GM10266 (cell line): Measurements from ENCODE around the gene BANP.

ENCODE experiments used
- DNase-seq: peaks from one replicate; pipeline ENCODE4 v3.0.0; 2012; ENCODE audit errors: extremely low spot score
- TF ChIP-seq, protein P1 (sequence below): IDR thresholded peaks from 2 replicates; pipeline ENCODE4 v1.5.1; 2012; ENCODE audit warnings: mild to moderate bottlenecking, low read depth; ENCODE audit not compliant: control insufficient read depth, insufficient read depth; ENCODE audit errors: missing control alignments

BANP gene

GRCh38 chr16:87956098-87956364 lies 4.8 kb downstream of the BANP start:
- no peak for DNase-seq
- TF ChIP-seq, protein P1, sequence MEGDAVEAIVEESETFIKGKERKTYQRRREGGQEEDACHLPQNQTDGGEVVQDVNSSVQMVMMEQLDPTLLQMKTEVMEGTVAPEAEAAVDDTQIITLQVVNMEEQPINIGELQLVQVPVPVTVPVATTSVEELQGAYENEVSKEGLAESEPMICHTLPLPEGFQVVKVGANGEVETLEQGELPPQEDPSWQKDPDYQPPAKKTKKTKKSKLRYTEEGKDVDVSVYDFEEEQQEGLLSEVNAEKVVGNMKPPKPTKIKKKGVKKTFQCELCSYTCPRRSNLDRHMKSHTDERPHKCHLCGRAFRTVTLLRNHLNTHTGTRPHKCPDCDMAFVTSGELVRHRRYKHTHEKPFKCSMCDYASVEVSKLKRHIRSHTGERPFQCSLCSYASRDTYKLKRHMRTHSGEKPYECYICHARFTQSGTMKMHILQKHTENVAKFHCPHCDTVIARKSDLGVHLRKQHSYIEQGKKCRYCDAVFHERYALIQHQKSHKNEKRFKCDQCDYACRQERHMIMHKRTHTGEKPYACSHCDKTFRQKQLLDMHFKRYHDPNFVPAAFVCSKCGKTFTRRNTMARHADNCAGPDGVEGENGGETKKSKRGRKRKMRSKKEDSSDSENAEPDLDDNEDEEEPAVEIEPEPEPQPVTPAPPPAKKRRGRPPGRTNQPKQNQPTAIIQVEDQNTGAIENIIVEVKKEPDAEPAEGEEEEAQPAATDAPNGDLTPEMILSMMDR: no peak

DNA sequence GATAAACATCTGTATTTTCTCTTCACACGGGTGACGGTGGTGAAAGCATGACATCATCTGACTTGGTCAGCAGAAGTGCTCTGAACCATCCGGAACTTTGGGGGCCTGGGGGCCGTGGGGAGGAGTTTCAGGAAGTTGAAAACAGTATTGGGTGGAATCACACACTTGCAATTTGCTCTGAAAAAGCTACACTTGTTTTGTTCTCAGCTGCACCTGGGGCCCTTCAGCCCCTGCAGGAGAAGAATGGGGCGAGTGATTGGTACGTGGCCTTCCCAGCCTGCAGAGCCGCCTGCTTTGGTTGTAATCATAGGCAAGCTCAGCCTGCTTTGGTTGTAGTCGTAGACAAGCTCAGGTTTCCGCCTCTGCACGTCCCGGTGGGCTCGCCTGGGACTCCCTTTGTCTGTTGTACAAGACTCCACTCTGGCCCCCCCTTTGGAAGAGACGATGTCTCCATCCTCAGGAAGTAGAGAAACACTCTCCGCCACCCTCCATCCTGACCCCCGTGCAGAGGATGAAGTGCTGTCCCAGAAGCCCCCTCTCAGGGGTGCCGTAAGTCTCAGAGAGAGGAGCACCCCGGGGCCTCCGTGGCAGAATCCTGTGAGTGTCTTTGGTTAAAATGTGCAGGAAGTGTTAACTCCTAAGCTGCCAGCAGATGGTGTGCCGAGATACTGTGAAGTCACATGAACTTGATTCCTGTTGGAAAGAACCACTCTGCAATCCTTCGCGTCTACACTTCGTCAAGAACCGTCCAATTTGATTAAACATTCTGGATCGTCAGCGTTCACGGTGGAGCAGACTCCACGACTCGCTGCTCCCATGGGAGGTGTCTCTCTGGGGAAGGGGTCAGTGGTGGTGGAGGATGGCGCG lies 5.4 kb downstream of the BANP start:
- peak; percentile 86 for DNase-seq
- TF ChIP-seq, protein P1: peak; percentile 57

GRCh38 chr16:87957296-87958094 lies 6.3 kb downstream of the BANP start:
- DNase-seq: no peak
- TF ChIP-seq, protein P1: no peak

DNA sequence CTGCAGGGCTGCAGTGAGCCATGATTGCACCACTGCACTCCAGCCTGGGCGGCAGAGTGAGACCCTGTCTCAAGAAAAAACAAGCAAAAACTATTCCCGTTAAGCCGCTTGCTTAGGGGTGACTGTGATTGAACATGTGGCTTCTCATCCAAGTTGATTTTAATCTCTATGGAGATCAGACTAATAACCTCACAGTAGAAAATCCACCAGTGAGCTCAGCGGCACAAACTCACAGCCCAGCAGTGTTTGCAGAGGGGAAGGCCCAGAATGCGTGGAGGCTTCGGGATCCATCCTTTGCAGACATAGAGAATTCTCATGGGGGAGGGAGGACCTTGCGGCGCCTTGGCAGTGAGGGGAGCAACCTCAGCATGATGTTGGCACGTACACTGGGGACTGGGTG lies 7.4 kb downstream of the BANP start:
- DNase-seq: no peak
- TF ChIP-seq, protein P1: no peak

DNA sequence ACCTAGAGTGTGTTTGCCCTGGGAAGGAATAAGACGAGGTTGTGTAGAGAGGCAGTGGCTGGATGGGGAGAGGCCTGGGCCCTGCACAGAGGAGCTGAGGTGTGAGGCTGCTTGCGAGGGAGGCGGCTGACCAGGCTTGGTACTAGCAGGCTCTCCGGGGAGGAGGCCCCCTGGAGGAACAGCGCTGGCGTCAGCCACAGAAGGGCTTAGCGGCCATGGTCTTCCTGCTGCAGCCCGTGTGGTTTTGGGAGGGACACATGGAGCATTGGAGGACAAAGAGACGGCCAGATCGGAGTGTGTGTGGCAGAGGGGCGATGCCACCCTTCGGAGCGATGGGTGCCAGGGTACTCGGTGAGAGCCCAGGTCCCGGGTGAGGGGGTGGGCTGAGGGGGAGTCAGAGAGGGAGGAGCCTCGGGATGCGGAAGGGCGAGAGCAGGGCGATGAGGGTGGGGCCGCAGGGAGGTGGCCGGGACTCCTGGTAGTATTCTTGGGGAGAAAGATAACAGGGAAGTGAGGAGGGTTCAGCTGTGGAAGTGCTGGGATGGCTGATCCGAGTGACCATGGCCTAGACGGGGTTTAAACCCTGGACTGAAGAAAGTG lies 8.3 kb downstream of the BANP start:
- TF ChIP-seq, protein P1: no peak
- no peak for DNase-seq

GRCh38 chr16:87960296-87960695 lies 9.1 kb downstream of the BANP start:
- TF ChIP-seq, protein P1: no peak
- DNase-seq: no peak
